ENCODE results near the gene LRPAP1.
"Not testable (repeated sequence)": the region's sequence is repeated elsewhere in the genome, so short reads cannot be mapped to it uniquely, and the experiment has no call there.

LRPAP1 gene

GRCh38 chr4:3531879-3532750 lies at the start of gene LRPAP1:
Gene LRPAP1 (minus strand): TSS chr4:3532422. CDS start chr4:3532412, 10 bp downstream.
- peak; percentile 74 to 83 for DNase-seq (ENCODE audit: low read depth in 2 of 2)

- DNase-seq (ENCODE audit: low read depth in 2 of 2) = not testable (repeated sequence)
Observed at GRCh38 chr4:3581334-3582090, 49.3 kb upstream of the LRPAP1 start.

GRCh38 chr4:3580859-3581258 lies 48.6 kb upstream of the LRPAP1 start:
- DNase-seq (ENCODE audit: low read depth in 2 of 2) = not testable (repeated sequence)

- not testable (repeated sequence) for DNase-seq (ENCODE audit: low read depth in 2 of 2)
Observed at GRCh38 chr4:3578527-3579144, 46.4 kb upstream of the LRPAP1 start.

- DNase-seq (ENCODE audit: low read depth in 2 of 2) = not testable (repeated sequence)
Observed at GRCh38 chr4:3578052-3578451, 45.8 kb upstream of the LRPAP1 start.

GRCh38 chr4:3577208-3577892 lies 45.1 kb upstream of the LRPAP1 start:
- not testable (repeated sequence) for DNase-seq (ENCODE audit: low read depth in 2 of 2)

GRCh38 chr4:3576533-3577207 lies 44.4 kb upstream of the LRPAP1 start:
- not testable (repeated sequence) for DNase-seq (ENCODE audit: low read depth in 2 of 2)

GRCh38 chr4:3575426-3576369 lies 43.5 kb upstream of the LRPAP1 start:
- DNase-seq (ENCODE audit: low read depth in 2 of 2) = not testable (repeated sequence)

GRCh38 chr4:3574865-3575264 lies 42.6 kb upstream of the LRPAP1 start:
- not testable (repeated sequence) for DNase-seq (ENCODE audit: low read depth in 2 of 2)

GRCh38 chr4:3574346-3574745 lies 42.1 kb upstream of the LRPAP1 start:
- not testable (repeated sequence) for DNase-seq (ENCODE audit: low read depth in 2 of 2)

GRCh38 chr4:3573131-3573530 lies 40.9 kb upstream of the LRPAP1 start:
- no peak for DNase-seq (ENCODE audit: low read depth in 2 of 2)

- DNase-seq (ENCODE audit: low read depth in 2 of 2) = no peak
Observed at GRCh38 chr4:3572363-3572762, 40.1 kb upstream of the LRPAP1 start.

- DNase-seq (ENCODE audit: low read depth in 2 of 2) = no peak
Observed at GRCh38 chr4:3571921-3572320, 39.7 kb upstream of the LRPAP1 start.

- not testable (repeated sequence) for DNase-seq (ENCODE audit: low read depth in 2 of 2)
Observed at GRCh38 chr4:3570923-3571322, 38.7 kb upstream of the LRPAP1 start.

- DNase-seq (ENCODE audit: low read depth in 2 of 2) = not testable (repeated sequence)
Observed at GRCh38 chr4:3569611-3570010, 37.4 kb upstream of the LRPAP1 start.

GRCh38 chr4:3566701-3567100 lies 34.5 kb upstream of the LRPAP1 start:
- not testable (repeated sequence) for DNase-seq (ENCODE audit: low read depth in 2 of 2)

GRCh38 chr4:3566301-3566700 lies 34.1 kb upstream of the LRPAP1 start:
- DNase-seq (ENCODE audit: low read depth in 2 of 2) = not testable (repeated sequence)

GRCh38 chr4:3564948-3565347 lies 32.7 kb upstream of the LRPAP1 start:
- DNase-seq (ENCODE audit: low read depth in 2 of 2) = not testable (repeated sequence)

GRCh38 chr4:3563403-3563802 lies 31.2 kb upstream of the LRPAP1 start:
- DNase-seq (ENCODE audit: low read depth in 2 of 2) = no peak

GRCh38 chr4:3562127-3562526 lies 29.9 kb upstream of the LRPAP1 start:
- DNase-seq (ENCODE audit: low read depth in 2 of 2) = not testable (repeated sequence)

Measured in stimulated activated CD4-positive, alpha-beta T cell treated with anti-CD3 and anti-CD28 coated beads, Interleukin-4, amount 100 ng/mL, for 48 hours (primary cell).